Endometrium (tissue), 2 donors: Measurements from ENCODE around the gene TPO.

Source experiments
- FAIRE-seq: peaks from 2 replicates; lab custom pipeline; 2012; peaks lifted over from hg19 to GRCh38; lab: Jason Lieb, UNC
- donor health status: control.
- donor health status: control.

The TPO gene

GRCh38 chr2:1450915-1451314, 37.7 kb downstream of the TPO start:
- FAIRE-seq = no peak

GRCh38 chr2:1451422-1451821, 38.2 kb downstream of the TPO start:
- no peak for FAIRE-seq

- FAIRE-seq = no peak
These were observed 40.3 kb downstream of the TPO start for GRCh38 chr2:1453561-1453960.

- no peak for FAIRE-seq
These were observed 41.1 kb downstream of the TPO start for GRCh38 chr2:1454346-1454745.

- FAIRE-seq = peak; percentile 93
These were observed 42.2 kb downstream of the TPO start for GRCh38 chr2:1455466-1455865.

- no peak for FAIRE-seq
These were observed 45.2 kb downstream of the TPO start for GRCh38 chr2:1458432-1458831.

- no peak for FAIRE-seq
These were observed 46.5 kb downstream of the TPO start for GRCh38 chr2:1459727-1460126.

- no peak for FAIRE-seq
These were observed 47.7 kb downstream of the TPO start for GRCh38 chr2:1460851-1461418.

GRCh38 chr2:1461507-1462390, 48.5 kb downstream of the TPO start:
- FAIRE-seq = no peak

GRCh38 chr2:1462994-1463393, 49.7 kb downstream of the TPO start:
- no peak for FAIRE-seq

GRCh38 chr2:1472350-1472749, 59.1 kb downstream of the TPO start:
- no peak for FAIRE-seq

GRCh38 chr2:1476617-1477195, 63.4 kb downstream of the TPO start:
- no peak for FAIRE-seq

GRCh38 chr2:1477196-1478040, 64.2 kb downstream of the TPO start:
- FAIRE-seq = no peak

- no peak for FAIRE-seq
These were observed 65.3 kb downstream of the TPO start for GRCh38 chr2:1478311-1479305.

GRCh38 chr2:1479346-1479745, 66.1 kb downstream of the TPO start:
- no peak for FAIRE-seq

- no peak for FAIRE-seq
These were observed 67.4 kb downstream of the TPO start for GRCh38 chr2:1480671-1481076.

- no peak for FAIRE-seq
These were observed 68.4 kb downstream of the TPO start for GRCh38 chr2:1481406-1482252.

- no peak for FAIRE-seq
These were observed 69.0 kb downstream of the TPO start for GRCh38 chr2:1482253-1482675.

- FAIRE-seq = no peak
These were observed 69.7 kb downstream of the TPO start for GRCh38 chr2:1482981-1483380.

GRCh38 chr2:1483551-1483950, 70.3 kb downstream of the TPO start:
- no peak for FAIRE-seq
